Aorta (tissue), 4 donors: ENCODE results near the gene CST9L. TPM values are rescaled to one million over a fixed set of nuclear protein-coding genes. Genes with fewer than 3 reads are reported as not detected.

Source experiments
- polyA plus RNA-seq, 2 donors: library from polyadenylated mRNA; stranded (reverse); fragments of 200-250 nt; gene quantifications; one replicate each; pipeline ENCODE4 v1.2.3, GENCODE V29; 2013
- total RNA-seq, 2 donors: library from RNA; stranded (reverse); fragmentation: NEBNext Ultra II Directional; extraction: Animal tissue kit (Norgen Biotek cat#: 25700); gene quantifications; one replicate each; pipeline ENCODE4 v1.2.1, GENCODE V29; 2021
- donor health status: healthy with polysubstance abuse.
- donor health status: Bipolar disorder and iron deficiency.
- donor health status: DM: no; HTN: no; CAD: no.
- donor health status: DM: yes; HTN: yes; CAD: no.

CST9L gene
- total and polyA plus RNA-seq, 4 donors: not detected

Other genes with a start within 250 kb of the CST9L start
- gene NXT1, start 217.7 kb downstream of the CST9L start, total RNA-seq: 10 to 100 TPM; 14.5 to 18.7 TPM
- gene NXT1, start 217.7 kb downstream of the CST9L start, polyA plus RNA-seq: 10 to 100 TPM; 11.9 to 13.4 TPM
- gene GZF1, start 206.3 kb downstream of the CST9L start, total RNA-seq: 10 to 100 TPM; 13.2 to 19.5 TPM
- gene GZF1, start 206.3 kb downstream of the CST9L start, polyA plus RNA-seq: 1 to 10 TPM; 6.0 to 8.5 TPM
- 10 to 100 TPM; 10.6 to 15.2 TPM for gene NAPB, start 147.0 kb downstream of the CST9L start, total RNA-seq
- gene NAPB, start 147.0 kb downstream of the CST9L start, polyA plus RNA-seq: 1 to 10 TPM; 6.6 to 9.8 TPM
- gene CSTL1, start 128.8 kb downstream of the CST9L start, total RNA-seq: not detected
- gene CSTL1, start 128.8 kb downstream of the CST9L start, polyA plus RNA-seq: not detected
- gene CST11, start 115.6 kb downstream of the CST9L start, total RNA-seq: not detected
- not detected for gene CST11, start 115.6 kb downstream of the CST9L start, polyA plus RNA-seq
- not detected for gene CST8, start 77.4 kb downstream of the CST9L start, total RNA-seq
- gene CST8, start 77.4 kb downstream of the CST9L start, polyA plus RNA-seq: not detected
- gene CST9, start 37.4 kb upstream of the CST9L start, total RNA-seq: not detected
- gene CST9, start 37.4 kb upstream of the CST9L start, polyA plus RNA-seq: not detected
- 1,000 to 10,000 TPM in 1 of 2 donors, 100 to 1,000 TPM in 1; 837 to 1,105 TPM for gene CST3, start 69.5 kb upstream of the CST9L start, total RNA-seq
- gene CST3, start 69.5 kb upstream of the CST9L start, polyA plus RNA-seq: 1,000 to 10,000 TPM in 1 of 2 donors, 100 to 1,000 TPM in 1; 584 to 1,561 TPM
- gene CST4, start 120.6 kb upstream of the CST9L start, total RNA-seq: not detected
- gene CST4, start 120.6 kb upstream of the CST9L start, polyA plus RNA-seq: not detected
- gene CST1, start 182.5 kb upstream of the CST9L start, total RNA-seq: 1 to 10 TPM in 1 of 2 donors, not detected in 1; 1.1 TPM
- not detected for gene CST1, start 182.5 kb upstream of the CST9L start, polyA plus RNA-seq